NOMO-1 (cell line): ENCODE results near the gene PRKCE.
A peak's percentile ranks its signal among the peaks of the same experiment; 100 is the strongest.

Experiments
- DNase-seq, 2 experiments: peaks; one replicate each; lab custom pipeline; 2025; ENCODE audit not compliant: unreplicated experiment in 2 of 2; lab: John Stamatoyannopoulos, UW

The PRKCE gene

DNA sequence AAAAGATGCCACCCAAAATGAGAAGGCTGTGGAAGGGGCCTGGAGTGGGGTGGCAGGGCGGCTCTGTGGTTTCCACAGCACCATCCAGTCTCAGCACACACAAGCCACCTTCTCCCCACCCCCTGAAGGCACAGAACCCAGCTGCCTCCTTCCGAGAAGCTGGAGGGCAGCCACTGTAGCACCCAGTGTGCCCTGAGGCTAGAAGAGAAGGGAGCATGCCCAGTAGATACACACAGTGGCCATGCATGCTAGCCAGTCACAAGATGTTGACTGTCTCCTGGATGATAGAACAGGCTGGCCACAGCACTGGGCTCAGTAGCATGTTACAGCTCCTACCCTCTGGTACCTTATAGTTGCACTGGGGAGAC lies 496.9 kb downstream of the PRKCE start:
- no peak for DNase-seq

DNA sequence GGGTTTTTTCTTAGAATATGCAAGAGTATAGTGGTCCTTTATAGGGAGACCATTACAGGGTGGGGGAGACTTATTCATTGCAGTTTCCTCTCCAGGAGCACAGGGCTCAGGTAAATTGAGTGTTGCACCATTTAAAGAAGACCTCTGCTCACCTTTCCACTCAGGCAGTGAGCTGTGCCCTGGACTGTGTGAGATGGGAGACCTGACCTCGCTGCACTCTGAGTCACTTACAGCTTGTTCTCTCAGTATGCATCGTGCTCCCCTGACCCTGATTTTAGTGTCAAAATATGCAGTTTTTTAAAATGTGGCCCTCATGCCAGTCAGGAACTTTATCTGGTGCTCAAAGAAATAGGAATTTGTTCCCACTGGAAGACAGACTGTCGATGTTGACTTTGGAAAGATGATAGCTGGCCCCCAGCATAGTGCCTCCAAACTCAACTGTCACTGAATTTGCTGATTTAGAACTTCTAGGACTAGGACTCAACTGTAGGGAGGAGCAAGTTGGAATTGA lies 499.0 kb downstream of the PRKCE start:
- DNase-seq: no peak

DNA sequence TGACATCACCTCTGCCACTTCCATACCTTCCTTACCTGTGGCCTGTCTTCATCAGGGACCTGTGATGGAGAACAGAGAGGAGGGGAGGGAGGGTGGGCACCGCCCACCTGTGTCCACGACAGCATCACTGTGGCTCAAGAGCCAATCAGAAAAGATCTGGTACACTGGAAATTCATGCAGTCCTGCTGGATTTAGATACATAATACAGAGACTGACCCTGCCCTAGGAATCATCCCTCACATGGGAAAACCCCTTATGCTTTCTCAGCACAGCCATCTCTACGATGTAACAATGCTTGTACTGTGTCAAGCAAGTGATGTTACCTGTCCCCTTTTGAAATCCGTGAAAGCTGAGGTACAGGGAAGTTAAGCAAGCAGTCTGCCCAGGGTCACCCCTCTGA lies 500.1 kb downstream of the PRKCE start:
- DNase-seq: no peak

DNA sequence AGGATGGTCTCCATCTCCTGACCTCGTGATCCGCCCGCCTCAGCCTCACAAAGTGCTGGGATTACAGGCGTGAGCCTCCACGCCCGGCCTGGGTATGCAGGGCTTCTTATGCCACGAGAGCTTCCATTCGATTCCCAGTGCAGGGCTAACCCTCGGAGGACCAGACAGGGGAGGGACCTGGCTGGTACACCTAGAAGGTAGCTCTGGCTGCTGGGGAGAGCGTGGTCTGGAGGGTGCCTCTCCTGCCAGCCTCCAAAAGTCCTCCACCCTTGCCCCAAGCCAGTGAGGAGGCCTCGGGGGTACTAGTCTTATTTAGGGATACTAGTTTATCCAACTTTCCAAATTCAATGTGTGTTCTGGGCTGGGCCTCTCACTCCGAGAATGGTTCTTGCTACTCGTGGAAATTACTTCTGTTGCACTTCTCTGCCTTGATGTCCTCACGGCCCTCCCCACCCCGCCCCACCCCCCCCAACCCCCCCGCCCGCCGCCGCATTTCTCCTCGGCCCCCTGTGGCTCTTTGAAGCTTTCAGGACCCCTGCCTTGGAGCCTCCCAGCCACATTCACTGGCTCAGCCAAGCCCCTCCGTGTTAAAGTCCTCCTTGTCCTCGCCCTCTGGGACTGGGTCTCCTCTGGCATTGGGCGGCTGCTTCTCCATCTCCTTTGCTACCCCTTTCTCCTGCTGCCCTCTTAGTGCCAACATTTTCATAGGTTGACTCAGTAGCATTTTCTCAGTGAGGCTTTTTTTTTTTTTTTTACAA lies 502.7 kb downstream of the PRKCE start:
- DNase-seq: no peak

DNA sequence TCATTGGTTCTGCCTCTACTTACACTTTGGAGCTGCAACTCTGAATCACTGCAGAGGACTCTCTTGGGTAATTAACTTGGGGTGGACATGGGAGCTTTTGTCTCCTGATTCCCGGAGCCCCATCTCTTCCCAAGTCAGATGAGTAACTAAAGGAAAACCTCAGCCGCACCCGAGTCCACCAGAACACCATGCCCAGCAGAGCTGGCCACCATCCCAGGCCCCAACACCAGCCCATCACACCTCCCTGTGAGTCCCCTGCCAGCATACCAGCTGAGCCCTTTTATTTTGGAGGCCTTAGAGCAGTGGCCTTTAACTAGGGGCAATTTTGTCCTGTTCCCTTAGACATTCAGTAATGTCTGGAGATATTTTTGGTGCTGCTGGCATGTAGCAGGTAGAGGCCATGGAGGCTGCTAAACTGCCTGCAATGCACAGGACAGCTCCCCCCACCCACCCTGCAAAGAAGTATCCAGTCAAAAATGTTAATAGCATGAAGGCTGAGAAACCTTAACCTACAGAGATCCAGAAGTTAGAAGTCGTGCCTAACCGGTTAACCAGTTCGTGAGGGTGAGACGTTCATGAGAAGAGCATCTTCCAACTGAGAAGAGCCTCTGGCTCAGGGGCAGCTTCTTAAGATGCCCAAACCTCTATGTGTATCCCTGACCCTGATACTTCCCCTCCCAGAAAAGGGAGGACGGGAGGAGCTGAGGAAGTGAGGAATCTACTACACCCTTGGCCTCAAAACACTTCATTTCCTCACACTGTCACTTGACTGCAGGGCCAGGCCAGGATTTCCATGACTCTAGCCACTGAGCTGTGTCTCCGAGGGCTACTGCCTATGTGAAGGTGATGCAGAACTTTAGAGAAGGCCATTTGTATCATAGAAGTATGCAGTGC lies 505.8 kb downstream of the PRKCE start:
- no peak for DNase-seq

DNA sequence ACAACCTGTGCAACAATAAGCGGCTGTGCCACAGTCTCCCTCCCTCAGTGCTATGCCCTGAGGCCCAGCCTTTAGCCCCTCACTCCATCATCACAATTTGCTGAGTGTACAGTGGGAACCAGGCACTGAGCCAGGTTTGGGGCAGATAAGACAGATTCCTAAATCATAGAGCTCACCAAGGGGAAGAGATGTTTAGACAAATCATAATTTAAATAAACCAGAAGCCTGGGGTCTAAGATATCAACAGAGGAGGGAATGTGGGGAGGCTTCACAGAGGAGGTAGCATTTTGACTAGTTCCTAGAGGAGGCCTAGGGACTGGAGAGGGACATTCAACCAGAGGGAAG lies 506.5 kb downstream of the PRKCE start:
- no peak for DNase-seq

DNA sequence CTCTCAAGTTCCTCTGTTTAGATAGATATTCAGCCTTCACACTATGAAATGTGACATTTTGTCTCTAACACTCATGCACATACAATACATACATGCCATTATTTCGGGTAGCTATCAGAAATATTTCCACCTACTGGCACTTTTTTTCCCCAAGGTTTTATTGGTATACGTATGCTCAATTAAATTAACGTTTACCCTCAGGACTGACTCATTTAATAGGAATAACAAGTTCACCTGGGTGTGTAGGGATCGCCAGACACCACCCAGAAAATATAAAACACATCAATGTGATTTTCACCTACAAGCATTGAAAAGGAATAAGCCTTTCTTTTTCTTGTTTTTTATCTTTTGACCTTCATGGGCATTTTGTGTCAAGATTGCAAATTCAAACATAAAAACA lies 507.2 kb downstream of the PRKCE start:
- DNase-seq: no peak

DNA sequence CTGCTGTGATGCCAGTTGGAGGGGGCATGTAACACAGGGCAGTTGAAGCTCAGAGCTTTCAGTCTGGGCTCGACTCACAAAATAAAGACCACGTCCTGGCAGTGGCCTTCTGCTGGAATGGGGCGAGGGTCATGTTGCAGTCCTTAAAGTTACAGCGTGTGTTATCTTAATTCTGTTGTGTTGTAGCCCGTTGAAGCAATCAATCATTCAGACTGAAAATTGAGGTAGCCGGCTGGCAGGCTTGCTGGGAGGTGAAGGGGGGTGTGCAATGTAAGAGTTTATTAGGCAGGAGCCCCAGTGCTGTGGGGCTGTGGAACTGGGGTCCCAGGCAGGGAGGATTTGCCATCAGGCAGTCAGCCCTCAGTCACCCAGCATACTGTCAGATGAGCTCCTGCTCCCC lies 508.9 kb downstream of the PRKCE start:
- DNase-seq: no peak

DNA sequence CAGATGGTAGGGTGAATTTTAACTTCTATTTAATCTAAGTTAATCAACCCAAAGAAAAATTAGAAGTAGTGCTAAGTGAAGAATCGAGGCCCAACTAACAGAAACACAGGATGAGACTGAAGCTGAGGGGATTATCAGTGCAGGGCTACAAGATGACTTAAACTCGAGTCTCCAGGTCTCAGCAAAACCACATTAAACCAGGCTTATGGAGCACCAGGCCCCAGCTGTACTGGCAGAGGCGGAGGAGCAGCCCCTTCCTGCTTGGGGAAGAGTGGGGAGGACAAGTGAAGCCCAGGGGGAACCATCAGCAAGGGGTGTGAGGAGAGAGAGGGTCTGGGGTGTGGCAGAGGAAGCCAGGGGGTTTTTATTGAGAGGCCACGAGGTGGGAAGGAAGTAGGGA lies 509.8 kb downstream of the PRKCE start:
- no peak for DNase-seq

DNA sequence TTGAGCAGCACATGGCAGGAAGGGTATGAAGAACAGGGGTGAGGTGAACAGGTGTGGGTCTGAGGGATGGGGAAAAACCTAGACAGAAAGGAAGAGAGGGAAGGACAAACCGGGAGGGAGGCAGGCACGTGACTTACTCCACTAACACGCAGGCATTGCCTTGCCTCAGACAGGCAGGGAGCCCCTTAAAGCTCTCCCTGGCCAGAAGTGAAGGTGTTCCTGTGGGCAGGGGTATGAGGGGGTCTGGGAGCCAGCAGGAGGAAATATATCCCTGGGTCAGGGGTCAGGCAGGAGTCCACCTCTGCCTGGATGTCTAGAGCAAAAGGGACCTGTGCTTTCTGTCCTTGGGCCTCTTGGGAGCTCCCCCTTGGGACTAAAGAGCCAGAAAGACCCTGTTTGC lies 510.4 kb downstream of the PRKCE start:
- no peak for DNase-seq

DNA sequence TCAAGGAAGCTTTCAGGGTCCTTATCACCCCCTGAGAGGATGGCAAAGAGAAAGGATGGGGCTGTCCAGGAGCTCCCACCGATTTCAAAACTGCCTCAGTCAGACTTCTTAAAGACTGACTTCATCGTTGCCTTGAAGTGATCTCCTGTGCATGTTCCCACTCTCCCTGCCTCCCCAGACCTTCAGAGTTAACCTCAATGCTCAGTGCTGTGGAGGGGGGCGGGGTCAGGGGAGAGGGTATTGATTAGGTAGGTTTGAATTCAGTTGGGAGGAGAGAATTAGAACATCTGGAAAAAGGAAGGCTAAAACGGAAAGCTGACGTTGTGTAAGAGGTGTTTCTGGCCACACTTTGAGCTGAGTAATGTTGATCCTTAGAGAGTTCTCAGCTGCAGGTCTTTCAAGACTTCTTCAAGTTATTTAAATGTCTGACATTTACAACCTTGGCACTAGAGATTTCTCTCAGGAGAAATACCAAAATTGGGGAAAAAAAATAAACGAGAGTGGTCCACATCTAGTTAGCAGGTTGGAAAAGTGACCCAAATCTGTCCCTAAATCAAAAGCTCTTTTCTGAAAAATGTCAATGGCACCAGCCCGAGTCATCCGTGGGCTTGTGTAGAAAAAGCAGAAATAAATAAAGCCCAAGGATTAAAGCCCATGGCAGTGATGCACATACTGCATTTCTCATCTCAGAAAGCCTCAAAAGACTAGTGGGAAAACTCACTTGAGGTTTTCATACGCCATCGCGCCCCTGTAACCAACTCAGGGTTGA lies 511.0 kb downstream of the PRKCE start:
- DNase-seq: peak; percentile 23 to 34

DNA sequence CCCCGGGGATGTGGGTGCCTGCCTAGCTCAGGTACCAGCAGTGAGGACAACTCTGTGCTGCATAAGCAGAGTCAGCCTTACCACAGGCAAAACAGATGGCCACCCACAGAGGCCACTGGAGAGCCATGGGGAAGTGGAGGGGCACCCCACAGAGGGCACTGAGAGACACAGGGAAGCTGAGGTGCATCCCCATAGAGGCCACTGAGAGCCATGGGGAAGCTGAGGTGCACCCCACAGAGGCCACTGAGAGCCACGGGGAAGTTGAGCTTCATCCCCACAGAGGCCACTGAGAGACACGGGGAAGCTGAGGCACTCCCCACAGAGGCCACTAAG lies 511.6 kb downstream of the PRKCE start:
- peak; percentile 33 to 36 for DNase-seq

DNA sequence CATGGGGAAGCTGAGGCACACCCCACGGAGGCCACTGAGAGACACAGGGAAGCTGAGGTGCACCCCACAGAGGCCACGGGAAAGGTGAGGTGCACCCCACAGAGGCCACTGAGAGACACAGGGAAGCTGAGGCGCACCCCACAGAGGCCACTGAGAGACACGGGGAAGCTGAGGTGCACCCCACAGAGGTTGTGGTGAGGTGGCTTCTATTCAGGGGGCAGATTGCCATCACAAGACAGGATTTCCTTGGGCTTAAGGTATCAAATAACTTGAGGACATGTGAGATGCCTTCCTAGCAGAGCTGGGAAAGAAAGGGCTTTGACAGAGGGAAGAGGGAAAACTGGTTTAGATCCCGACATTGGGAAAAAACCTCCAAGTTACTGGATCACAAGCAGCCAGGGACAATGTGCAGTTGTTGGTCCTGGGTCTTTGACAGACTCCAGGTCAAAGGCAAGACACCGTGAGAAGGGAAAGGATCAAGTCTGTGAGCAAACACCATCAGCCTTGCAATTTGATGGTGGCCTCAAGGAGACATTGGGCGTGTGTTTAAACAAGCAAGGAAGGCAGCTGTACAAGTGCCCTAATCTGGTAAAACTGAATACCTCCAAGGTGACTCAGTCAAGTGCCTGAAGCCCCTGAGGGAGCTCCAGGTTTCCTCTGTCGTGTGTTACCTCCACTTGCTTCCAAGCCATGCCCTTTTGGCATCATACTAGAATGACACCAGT lies 512.5 kb downstream of the PRKCE start:
- DNase-seq: no peak

DNA sequence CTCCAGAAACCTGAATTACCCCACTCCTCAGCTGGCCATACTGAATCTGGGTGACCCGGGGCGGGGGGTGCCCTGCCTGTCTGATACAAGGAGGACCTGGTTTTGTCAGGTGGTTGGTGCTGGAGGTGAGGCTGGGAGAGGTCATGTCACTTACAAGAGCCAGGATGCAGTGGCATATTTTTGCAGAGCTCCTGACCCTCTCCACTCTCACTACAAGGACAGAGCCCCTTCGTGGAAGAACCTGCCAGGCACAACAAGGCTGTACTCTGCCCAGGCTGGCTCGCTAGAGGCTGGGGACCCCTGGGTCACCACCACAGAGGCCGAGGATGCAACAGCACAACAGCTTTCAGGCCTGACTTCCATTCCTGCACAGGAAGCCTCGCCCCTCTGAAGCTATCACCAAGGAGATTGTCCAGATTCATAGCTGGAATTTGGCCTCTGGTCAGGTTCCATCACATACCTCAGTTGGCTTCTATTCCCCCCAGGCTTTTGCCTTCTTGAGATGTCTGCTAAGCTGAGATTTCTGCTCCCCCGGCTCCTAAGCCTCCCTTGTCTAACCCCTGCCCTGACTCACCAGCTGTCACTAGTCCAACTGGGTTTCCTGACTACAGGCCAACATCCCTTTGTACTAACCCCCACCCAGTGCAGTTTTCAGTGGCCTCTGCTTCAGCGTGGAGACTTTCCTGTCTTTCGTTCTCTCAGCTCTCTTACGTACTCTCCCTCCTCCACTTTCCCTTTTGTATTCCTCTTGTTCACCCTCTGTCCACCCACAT lies 513.2 kb downstream of the PRKCE start:
- no peak for DNase-seq

DNA sequence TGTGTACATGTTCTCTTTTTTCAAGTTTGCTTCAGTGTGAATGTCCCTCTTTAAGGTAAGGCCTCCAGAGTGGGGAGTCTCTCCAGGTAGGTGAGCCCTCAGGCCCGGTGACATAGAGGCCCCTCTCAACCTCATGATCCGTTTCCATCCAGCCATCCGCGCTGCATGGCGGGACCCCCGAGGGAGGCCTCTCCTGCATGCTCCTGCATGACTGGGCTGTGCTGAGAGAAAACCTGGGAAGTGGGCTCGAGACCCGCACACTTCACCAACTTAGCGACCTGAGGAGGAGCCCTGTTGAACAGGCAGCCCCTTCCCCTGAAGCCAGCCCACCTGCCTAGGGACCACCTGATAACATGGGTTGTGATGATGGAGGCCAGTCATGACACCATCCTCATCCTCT lies 514.4 kb downstream of the PRKCE start:
- no peak for DNase-seq

DNA sequence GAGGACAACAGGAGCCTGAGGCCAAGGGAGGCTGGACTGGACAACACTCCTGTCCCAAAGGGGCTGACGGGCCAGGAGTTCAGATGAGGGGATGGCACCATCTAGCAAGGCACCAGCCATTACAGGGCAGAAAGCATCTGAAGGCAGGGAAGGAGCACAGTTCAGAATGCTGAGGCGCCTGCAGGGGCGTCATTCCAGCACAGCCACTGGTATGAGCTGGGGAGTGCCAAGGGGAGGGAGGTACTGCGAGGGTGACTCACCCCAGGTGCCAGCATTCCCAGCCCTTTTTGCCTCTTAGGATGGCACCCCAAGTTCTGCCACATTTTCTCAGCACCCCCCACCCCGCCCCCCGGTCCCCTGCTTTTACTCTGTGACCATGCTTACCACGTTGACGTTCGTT lies 515.9 kb downstream of the PRKCE start:
- no peak for DNase-seq

DNA sequence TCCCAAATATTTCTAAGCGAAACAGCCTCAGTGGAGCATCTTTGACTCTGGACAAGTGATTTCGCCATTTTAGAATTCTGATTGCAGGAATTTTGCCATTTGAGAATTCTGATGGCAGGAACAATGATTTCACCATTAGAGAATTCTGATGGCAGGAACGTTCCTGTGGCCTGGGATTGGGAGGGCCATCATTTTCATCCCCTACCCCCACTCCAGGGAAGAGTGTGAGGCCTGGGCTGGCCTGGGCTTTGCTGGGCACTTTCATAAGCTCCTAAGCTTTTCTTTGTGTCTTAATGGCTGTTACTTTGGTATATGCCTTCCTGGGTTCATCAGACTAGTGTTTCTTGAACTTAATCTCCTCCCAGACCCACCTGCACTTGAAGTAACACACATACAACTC lies 516.4 kb downstream of the PRKCE start:
- no peak for DNase-seq

DNA sequence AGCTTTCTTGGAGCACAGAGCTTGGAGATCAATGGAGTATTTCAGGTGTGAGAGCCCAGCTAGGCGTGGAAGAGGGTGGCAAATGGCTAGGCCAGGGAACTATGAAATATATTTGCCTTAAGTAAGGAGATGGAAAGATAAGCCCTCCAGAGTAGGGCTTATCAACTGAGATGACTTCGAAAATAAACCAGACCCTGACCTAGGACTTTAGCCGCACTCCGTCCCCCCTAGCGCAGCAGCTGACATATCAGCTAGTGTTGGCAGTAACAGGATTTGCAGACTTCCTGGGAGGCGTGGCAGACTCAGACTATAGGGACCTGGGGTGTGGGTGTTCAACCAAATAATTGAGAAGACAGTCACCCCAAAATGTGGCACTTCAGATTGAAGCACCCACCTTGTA lies 518.0 kb downstream of the PRKCE start:
- DNase-seq: no peak

DNA sequence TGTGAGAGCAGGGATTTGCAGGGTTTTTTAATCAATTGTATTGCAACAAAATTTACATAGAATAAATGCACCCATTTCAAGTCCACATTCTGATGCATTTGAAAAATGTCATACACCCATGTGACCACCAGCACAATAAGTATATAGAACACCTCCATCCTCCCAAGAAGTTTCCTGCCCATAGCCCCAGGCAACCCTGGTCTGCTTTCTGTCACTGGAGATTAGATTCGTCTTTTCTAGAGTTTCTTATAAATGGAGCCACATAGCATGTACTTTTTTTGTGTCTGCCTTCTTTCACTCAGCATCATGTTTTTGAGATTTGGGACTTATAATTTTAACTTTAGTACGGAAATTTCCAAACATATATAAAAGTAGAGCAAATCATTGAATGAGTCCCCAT lies 518.6 kb downstream of the PRKCE start:
- DNase-seq: no peak
